PC-9 (cell line): ENCODE measurements around the gene MAST2.

Experiments used
- CTCF ChIP-seq: fragments of 200-600 bp; sonication (generic); conservative IDR thresholded peaks from 2 replicates; pipeline ENCODE4 v1.6.1; 2017; ENCODE audit warnings: mixed run types, antibody characterized with exemption, mild to moderate bottlenecking, moderate library complexity
- EZH2 ChIP-seq: fragments of 200-600 bp; sonication (generic); IDR thresholded peaks from 2 replicates; pipeline ENCODE4 v1.8.0; 2017; ENCODE audit warnings: antibody characterized with exemption, low read depth

DNA sequence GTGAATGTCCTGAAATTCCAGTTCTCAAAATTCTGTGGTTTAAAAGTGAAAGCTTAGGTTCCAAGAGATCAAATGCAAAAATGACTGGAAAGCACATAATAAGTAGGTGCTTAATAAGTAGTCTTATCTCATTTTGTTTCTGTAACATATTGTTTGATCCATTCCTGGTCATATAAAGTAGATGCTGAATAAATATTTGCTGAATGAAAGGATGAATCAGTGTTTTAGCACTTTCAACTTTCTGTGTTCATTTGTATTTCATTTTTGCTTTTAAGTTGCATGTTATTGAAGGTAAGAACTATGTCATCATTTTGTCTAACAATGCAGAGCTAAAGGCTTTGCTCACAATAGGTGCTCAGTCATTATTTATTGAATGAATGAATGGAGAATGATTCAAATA is 6.3 kb downstream of the MAST2 start:
- TF ChIP-seq EZH2 = no peak
- TF ChIP-seq CTCF = no peak
